ENCODE data around the gene DCTPP1. TPM values are rescaled to one million over a fixed set of nuclear protein-coding genes. Genes with fewer than 3 reads are reported as not detected.

Gene DCTPP1
- total RNA-seq, 1 donor from 2014 or later = 62.1 TPM

DNA sequence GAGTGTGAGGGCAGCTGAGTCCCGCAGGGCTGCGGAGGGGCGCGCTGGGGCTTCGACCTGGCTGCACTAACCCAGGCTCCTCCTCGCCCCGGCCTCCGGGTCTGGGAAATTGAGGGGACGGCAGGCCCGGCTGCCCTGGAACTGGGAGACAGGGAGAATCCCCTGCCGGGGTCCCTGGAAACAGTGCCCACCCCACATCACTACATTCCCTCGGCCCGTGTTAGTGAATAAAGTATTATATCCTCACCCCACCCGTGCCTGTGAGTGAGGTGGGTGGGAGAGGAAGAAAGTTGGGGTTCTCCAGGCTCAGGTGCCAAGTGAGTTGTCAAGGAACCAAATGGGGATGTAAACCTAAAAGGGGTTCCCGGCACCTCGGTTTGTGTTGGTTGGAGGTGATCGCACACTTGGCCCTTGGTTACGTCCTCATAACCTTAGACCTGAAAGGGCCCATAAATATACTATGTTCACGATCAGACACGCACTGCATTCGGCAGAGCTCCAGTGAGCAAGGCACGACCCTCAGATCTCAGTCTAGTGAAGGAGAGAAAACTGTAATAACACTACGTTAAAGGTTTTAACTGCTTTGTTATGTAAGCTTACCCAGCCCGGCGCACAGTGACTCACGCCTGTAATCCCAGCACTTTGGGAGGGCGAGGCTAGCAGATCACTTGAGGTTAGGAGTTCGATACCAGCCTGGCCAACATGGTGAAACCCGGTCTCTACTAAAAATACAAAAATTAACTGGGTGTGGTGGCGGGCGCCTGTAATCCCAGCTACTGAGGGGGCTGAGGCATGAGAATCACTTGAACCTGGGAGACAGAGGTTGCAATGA is 11.3 kb downstream of the DCTPP1 start:
- Mint-ChIP-seq H3K9me3 (no peaks in the 10 kb centered on the region), H3K27ac (peak overlapping the region; percentile 56)

DNA sequence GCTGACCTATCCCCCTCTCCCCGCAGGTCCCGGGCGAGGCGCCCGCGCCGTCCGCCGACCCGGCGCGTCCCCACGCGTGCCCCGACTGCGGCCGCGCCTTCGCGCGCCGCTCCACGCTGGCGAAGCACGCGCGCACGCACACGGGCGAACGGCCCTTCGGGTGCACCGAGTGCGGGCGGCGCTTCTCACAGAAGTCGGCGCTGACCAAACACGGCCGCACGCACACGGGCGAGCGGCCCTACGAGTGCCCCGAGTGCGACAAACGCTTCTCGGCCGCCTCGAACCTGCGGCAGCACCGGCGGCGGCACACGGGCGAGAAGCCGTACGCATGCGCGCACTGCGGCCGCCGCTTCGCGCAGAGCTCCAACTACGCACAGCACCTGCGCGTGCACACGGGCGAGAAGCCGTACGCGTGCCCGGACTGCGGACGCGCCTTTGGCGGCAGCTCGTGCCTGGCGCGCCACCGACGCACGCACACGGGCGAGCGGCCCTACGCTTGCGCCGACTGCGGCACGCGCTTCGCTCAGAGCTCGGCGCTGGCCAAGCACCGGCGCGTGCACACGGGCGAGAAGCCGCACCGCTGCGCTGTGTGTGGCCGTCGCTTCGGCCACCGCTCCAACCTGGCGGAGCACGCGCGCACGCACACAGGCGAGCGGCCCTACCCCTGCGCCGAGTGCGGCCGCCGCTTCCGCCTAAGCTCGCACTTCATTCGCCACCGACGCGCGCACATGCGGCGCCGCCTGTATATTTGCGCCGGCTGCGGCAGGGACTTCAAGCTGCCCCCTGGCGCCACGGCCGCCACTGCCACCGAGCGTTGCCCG is 12.1 kb downstream of the DCTPP1 start:
- no peaks in the 10 kb centered on the region for H3K9me3 Mint-ChIP-seq
- TF ChIP-seq, protein P1, sequence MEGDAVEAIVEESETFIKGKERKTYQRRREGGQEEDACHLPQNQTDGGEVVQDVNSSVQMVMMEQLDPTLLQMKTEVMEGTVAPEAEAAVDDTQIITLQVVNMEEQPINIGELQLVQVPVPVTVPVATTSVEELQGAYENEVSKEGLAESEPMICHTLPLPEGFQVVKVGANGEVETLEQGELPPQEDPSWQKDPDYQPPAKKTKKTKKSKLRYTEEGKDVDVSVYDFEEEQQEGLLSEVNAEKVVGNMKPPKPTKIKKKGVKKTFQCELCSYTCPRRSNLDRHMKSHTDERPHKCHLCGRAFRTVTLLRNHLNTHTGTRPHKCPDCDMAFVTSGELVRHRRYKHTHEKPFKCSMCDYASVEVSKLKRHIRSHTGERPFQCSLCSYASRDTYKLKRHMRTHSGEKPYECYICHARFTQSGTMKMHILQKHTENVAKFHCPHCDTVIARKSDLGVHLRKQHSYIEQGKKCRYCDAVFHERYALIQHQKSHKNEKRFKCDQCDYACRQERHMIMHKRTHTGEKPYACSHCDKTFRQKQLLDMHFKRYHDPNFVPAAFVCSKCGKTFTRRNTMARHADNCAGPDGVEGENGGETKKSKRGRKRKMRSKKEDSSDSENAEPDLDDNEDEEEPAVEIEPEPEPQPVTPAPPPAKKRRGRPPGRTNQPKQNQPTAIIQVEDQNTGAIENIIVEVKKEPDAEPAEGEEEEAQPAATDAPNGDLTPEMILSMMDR (conservative IDR thresholded peaks at IDR 0.05) = peak; percentile 44
- H3K27ac Mint-ChIP-seq = no peak overlapping the region
- peaks cover 9% of the 10 kb centered on the region for H3K4me1 Mint-ChIP-seq (ENCODE audit: unreplicated experiment)
- peak overlapping the region; percentile 54 for H3K4me3 Mint-ChIP-seq
- H3K27me3 Mint-ChIP-seq = no peaks in the 10 kb centered on the region
- peak; percentile 90 for DNase-seq (ENCODE audit: extremely low spot score, unreplicated experiment)
- H3K36me3 Mint-ChIP-seq = peaks cover 25% of the 10 kb centered on the region

More for the DNA sequence above, 11.3 kb downstream of the DCTPP1 start:
- DNase-seq (ENCODE audit: extremely low spot score, unreplicated experiment) = no peak
- peak overlapping the region; percentile 79 for H3K4me3 Mint-ChIP-seq
- TF ChIP-seq, protein P1 (conservative IDR thresholded peaks at IDR 0.05) = no peak
- H3K4me1 Mint-ChIP-seq (ENCODE audit: unreplicated experiment) = peaks cover 9% of the 10 kb centered on the region
- no peaks in the 10 kb centered on the region for H3K27me3 Mint-ChIP-seq
- H3K36me3 Mint-ChIP-seq = peaks cover 28% of the 10 kb centered on the region

DNA sequence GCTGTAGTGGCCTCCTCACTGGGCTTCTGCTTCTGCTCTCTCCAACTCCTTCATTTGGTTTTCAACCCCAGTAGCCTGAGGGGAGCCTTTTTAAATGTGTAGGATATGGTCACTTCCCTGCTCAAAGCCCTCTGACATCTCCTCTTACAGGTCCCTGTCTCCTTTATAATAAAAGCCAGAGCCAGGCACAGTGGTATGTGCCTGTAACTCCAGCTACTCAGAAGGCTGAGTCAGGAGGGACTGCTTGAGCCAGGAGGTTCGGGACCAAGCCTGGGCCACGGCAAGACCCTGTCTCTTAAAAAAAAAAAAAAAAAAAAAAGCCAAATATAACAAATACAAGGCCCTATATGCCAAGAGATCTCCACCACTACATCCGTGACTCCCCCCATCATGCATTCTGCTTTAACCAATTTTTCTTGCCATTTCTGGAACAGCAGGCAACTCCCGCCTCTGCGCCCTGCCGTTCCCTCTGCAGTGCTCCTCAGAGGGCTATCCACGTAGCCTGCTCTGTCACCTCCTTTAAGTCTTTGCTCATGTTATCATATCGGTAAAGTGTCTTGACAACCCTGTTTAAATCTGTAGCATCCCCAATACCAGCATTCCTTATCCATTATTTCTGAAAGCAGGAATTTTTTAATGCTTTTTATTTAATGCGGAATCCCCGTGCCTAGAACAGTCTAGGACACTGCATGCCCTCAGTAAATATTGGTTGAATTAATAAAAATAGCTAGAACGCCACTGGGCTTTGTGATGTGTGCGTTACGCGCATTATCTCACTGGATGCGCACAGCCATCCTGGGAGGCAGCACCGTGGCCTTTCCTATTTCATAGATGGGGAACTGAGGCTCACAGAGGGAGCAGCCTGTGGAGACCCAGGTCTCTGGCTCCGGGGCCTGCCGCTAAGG is 13.0 kb downstream of the DCTPP1 start:
- Mint-ChIP-seq H3K27me3 (no peaks in the 10 kb centered on the region), H3K36me3 (peaks cover 28% of the 10 kb centered on the region), H3K4me3 (peak overlapping the region; percentile 18), H3K4me1 (ENCODE audit: unreplicated experiment) (peaks cover 13% of the 10 kb centered on the region), H3K27ac (no peak overlapping the region), H3K9me3 (no peaks in the 10 kb centered on the region)
- DNase-seq (ENCODE audit: extremely low spot score, unreplicated experiment) = no peak
- TF ChIP-seq, protein P1 (conservative IDR thresholded peaks at IDR 0.05) = no peak

- DNase-seq (ENCODE audit: extremely low spot score, unreplicated experiment) = no peak
- peaks cover 22% of the 10 kb centered on the region for H3K36me3 Mint-ChIP-seq
- TF ChIP-seq, protein P1 (conservative IDR thresholded peaks at IDR 0.05) = no peak
- no peaks in the 10 kb centered on the region for H3K27me3 Mint-ChIP-seq
- peak overlapping the region; percentile 1 for H3K4me3 Mint-ChIP-seq
- peaks cover 13% of the 10 kb centered on the region for H3K4me1 Mint-ChIP-seq (ENCODE audit: unreplicated experiment)
- H3K27ac Mint-ChIP-seq = no peak overlapping the region
- no peaks in the 10 kb centered on the region for H3K9me3 Mint-ChIP-seq
Measured at GRCh38 chr16:30416047-30416603, 13.7 kb downstream of the DCTPP1 start.

DNA sequence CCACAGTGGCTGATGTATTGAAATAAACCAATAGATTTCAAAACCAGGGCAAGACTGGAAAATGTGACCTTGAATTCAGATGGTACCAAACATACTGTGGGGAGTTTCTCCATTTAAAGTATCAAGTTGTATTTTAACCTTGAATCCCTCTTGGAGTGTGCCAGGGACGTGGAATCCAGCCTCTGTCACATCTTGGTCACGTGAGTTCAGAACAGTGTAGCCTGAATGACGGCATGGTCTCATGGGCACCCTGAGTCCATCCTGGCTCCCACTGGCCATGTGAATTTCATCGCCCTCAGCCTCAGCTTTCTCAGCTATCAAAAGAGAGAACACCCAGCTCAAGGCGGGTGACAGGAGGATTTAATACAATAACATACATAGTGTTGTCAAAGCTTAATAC is 15.7 kb downstream of the DCTPP1 start:
- TF ChIP-seq, protein P1 (conservative IDR thresholded peaks at IDR 0.05) = no peak
- H3K9me3 Mint-ChIP-seq = no peaks in the 10 kb centered on the region
- no peaks in the 10 kb centered on the region for H3K27me3 Mint-ChIP-seq
- peaks cover 23% of the 10 kb centered on the region for H3K4me1 Mint-ChIP-seq (ENCODE audit: unreplicated experiment)
- peaks cover 11% of the 10 kb centered on the region for H3K36me3 Mint-ChIP-seq
- DNase-seq (ENCODE audit: extremely low spot score, unreplicated experiment) = no peak
- no peak overlapping the region for H3K27ac Mint-ChIP-seq
- H3K4me3 Mint-ChIP-seq = no peak overlapping the region

Measured in type B pancreatic cell (in vitro differentiated cells).